C4-2B (cell line): ENCODE data around the gene C3orf70.

ENCODE experiments used
- CTCF ChIP-seq: fragments of 450-650 bp; conservative IDR thresholded peaks from 2 replicates; pipeline ENCODE4 v1.5.1; 2017; ENCODE audit warnings: mild to moderate bottlenecking
- ZFX ChIP-seq: fragments of 450-650 bp; IDR thresholded peaks from 2 replicates; pipeline ENCODE4 v1.6.1; 2017

GRCh38 chr3:185089343-185089742 lies 63.5 kb downstream of the C3orf70 start:
- no peak for TF ChIP-seq CTCF
- TF ChIP-seq ZFX, result no peak
